GM21576 (cell line): ENCODE measurements around the gene C5.

Experiments
- ATAC-seq: cut with Tn5 transposase; IDR thresholded peaks from one replicate; pipeline ENCODE4 v1.9.1; 2021; ENCODE audit warnings: mild to moderate bottlenecking, moderate library complexity; ENCODE audit not compliant: unreplicated experiment

The C5 gene

GRCh38 chr9:120914396-120914795, 135.7 kb downstream of the C5 start:
- no peak for ATAC-seq

GRCh38 chr9:120913647-120914264, 136.3 kb downstream of the C5 start:
- no peak for ATAC-seq

- no peak for ATAC-seq
Observed at GRCh38 chr9:120912958-120913646, 137.0 kb downstream of the C5 start.

GRCh38 chr9:120911295-120911837, 138.7 kb downstream of the C5 start:
- no peak for ATAC-seq

- ATAC-seq, result no peak
Observed at GRCh38 chr9:120910643-120911042, 139.4 kb downstream of the C5 start.

GRCh38 chr9:120909904-120910303, 140.2 kb downstream of the C5 start:
- ATAC-seq, result no peak

- no peak for ATAC-seq
Observed at GRCh38 chr9:120905315-120906164, 144.5 kb downstream of the C5 start.

- no peak for ATAC-seq
Observed at GRCh38 chr9:120904978-120905301, 145.1 kb downstream of the C5 start.

- ATAC-seq, result no peak
Observed at GRCh38 chr9:120904061-120904977, 145.8 kb downstream of the C5 start.

GRCh38 chr9:120902569-120903535, 147.2 kb downstream of the C5 start:
- ATAC-seq, result no peak
